Neural progenitor cell (in vitro differentiated cells): Measurements from ENCODE around the gene CHERP. TPM values are rescaled to one million over a fixed set of nuclear protein-coding genes. Genes with fewer than 3 reads are reported as not detected.

Source experiments
- DNase-seq: peaks from one replicate; pipeline ENCODE4 v3.0.0-alpha.2; 2016; ENCODE audit warnings: low spot score
- H2AFZ ChIP-seq: fragments of 200-600 bp; sonication (generic); replicated peaks from 2 replicates; pipeline ENCODE4 v1.6.1; 2016; ENCODE audit warnings: antibody characterized with exemption
- H3F3A ChIP-seq: fragments of 200-600 bp; sonication (generic); 2 replicates; pipeline ENCODE4 v1.6.1; 2016; ENCODE audit warnings: antibody characterized with exemption, low read depth
- H3K27ac ChIP-seq: fragments of 200-600 bp; sonication (generic); 2 replicates; pipeline ENCODE4 v1.5.1; 2016; ENCODE audit warnings: mild to moderate bottlenecking
- H3K27me3 ChIP-seq: fragments of 200-600 bp; sonication (generic); 2 replicates; pipeline ENCODE4 v1.6.1; 2016; ENCODE audit warnings: mild to moderate bottlenecking, moderate library complexity
- H3K36me3 ChIP-seq: fragments of 200-600 bp; sonication (generic); 2 replicates; pipeline ENCODE4 v1.5.1; 2016
- H3K4me1 ChIP-seq: fragments of 200-600 bp; sonication (generic); 2 replicates; pipeline ENCODE4 v1.6.1; 2016; ENCODE audit warnings: mixed run types
- H3K4me2 ChIP-seq: fragments of 200-600 bp; sonication (generic); 2 replicates; pipeline ENCODE4 v1.6.1; 2016
- H3K4me3 ChIP-seq: fragments of 200-600 bp; sonication (generic); 2 replicates; pipeline ENCODE4 v1.5.1; 2016
- H3K79me2 ChIP-seq: fragments of 200-600 bp; sonication (generic); 2 replicates; pipeline ENCODE4 v1.6.1; 2016; ENCODE audit warnings: low read depth
- H3K9ac ChIP-seq: fragments of 200-600 bp; sonication (generic); 2 replicates; pipeline ENCODE4 v1.6.1; 2016
- H3K9me3 ChIP-seq: fragments of 200-600 bp; sonication (generic); 2 replicates; pipeline ENCODE4 v1.5.1; 2016; ENCODE audit warnings: low read depth
- H4K20me1 ChIP-seq: fragments of 200-600 bp; sonication (generic); 2 replicates; pipeline ENCODE4 v1.6.1; 2016; ENCODE audit warnings: low read depth
- H3K27ac Mint-ChIP-seq: 3 replicates; pipeline ENCODE4 v1.8.0; 2021; ENCODE audit warnings: mixed read lengths
- H3K27me3 Mint-ChIP-seq: 2 replicates; pipeline ENCODE4 v1.8.0; 2022; ENCODE audit warnings: low read depth, mild to moderate bottlenecking, inconsistent platforms, moderate library complexity, mixed read lengths; ENCODE audit not compliant: insufficient read depth
- H3K36me3 Mint-ChIP-seq: 3 replicates; pipeline ENCODE4 v1.8.0; 2021; ENCODE audit warnings: mixed read lengths
- H3K4me1 Mint-ChIP-seq: 3 replicates; pipeline ENCODE4 v1.8.0; 2021; ENCODE audit warnings: mixed read lengths
- H3K4me3 Mint-ChIP-seq: 3 replicates; pipeline ENCODE4 v1.8.0; 2021; ENCODE audit warnings: mild to moderate bottlenecking, moderate library complexity, mixed read lengths
- H3K9me3 Mint-ChIP-seq: 3 replicates; pipeline ENCODE4 v1.8.0; 2020; ENCODE audit warnings: mixed read lengths
- CTCF ChIP-seq: fragments of 200-600 bp; sonication (generic); IDR thresholded peaks from 2 replicates; pipeline ENCODE4 v1.5.1; 2017; ENCODE audit warnings: antibody characterized with exemption, mild to moderate bottlenecking
- EZH2 ChIP-seq: fragments of 200-600 bp; sonication (generic); IDR thresholded peaks from 2 replicates; pipeline ENCODE4 v1.6.1; 2017; ENCODE audit warnings: antibody characterized with exemption, mild to moderate bottlenecking, moderate library complexity
- EZH2phosphoT487 ChIP-seq: fragments of 200-600 bp; sonication (generic); IDR thresholded peaks from 2 replicates; pipeline ENCODE4 v1.6.1; 2017; ENCODE audit warnings: antibody characterized with exemption
- total RNA-seq: library from RNA; depleted of rRNA; stranded (reverse); fragments of >200 nt; gene quantifications from 2 replicates; pipeline ENCODE4 v1.2.3, GENCODE V29; 2015; ENCODE audit warnings: low replicate concordance

Gene CHERP
- total RNA-seq = 5.5 and 13.7 TPM in 2 replicates

- peak within 1 kb of the TSS; percentile 79 for H3K27ac ChIP-seq
- DNase-seq = peak; percentile 98
- Mint-ChIP-seq H3K4me1 (peaks cover 25% of the 10 kb centered on the region), H3K27ac (peak within 1 kb of the TSS; percentile 79), H3K27me3 (peaks cover 5% of the 10 kb centered on the region), H3K9me3 (no peaks in the 10 kb centered on the region), H3K4me3 (peak within 1 kb of the TSS; percentile 97), H3K36me3 (peaks cover 23% of the 10 kb centered on the region)
- peak within 1 kb of the TSS; percentile 99 for H3K4me2 ChIP-seq
- H2AFZ ChIP-seq = peak within 1 kb of the TSS; percentile 60
- TF ChIP-seq EZH2 = no peak
- TF ChIP-seq CTCF = peak; percentile 14
- H4K20me1 ChIP-seq = peaks cover 38% of the 10 kb centered on the region
- peaks cover 10% of the 10 kb centered on the region for H3F3A ChIP-seq
- H3K79me2 ChIP-seq = peaks cover 73% of the 10 kb centered on the region
- H3K9me3 ChIP-seq = no peaks in the 10 kb centered on the region
- no peaks in the 10 kb centered on the region for H3K36me3 ChIP-seq
- H3K4me1 ChIP-seq = no peaks in the 10 kb centered on the region
- peak within 1 kb of the TSS; percentile 93 for H3K9ac ChIP-seq
- no peaks in the 10 kb centered on the region for H3K27me3 ChIP-seq
- H3K4me3 ChIP-seq = peak within 1 kb of the TSS; percentile 98
Measured at GRCh38 chr19:16542045-16542909, at the start of gene CHERP. TSS of gene CHERP (minus strand) at chr19:16542437. CDS start at chr19:16542378, 59 bp downstream.

- no peak for DNase-seq
- Histone ChIP-seq H3K4me1 (peaks cover 16% of the 10 kb centered on the region), H2AFZ (no peak overlapping the region), H3K27ac (no peak overlapping the region), H3K79me2 (peaks cover 95% of the 10 kb centered on the region), H3K9ac (no peak overlapping the region), H3K9me3 (no peaks in the 10 kb centered on the region), H3F3A (no peaks in the 10 kb centered on the region), H3K4me2 (no peak overlapping the region), H3K27me3 (no peaks in the 10 kb centered on the region), H4K20me1 (peaks cover 89% of the 10 kb centered on the region), H3K4me3 (no peak overlapping the region), H3K36me3 (no peaks in the 10 kb centered on the region)
- Mint-ChIP-seq H3K4me3 (no peak overlapping the region), H3K27me3 (no peaks in the 10 kb centered on the region), H3K27ac (no peak overlapping the region), H3K4me1 (peaks cover 50% of the 10 kb centered on the region), H3K36me3 (peaks cover 3% of the 10 kb centered on the region), H3K9me3 (no peaks in the 10 kb centered on the region)
- TF ChIP-seq EZH2 (no peak), EZH2phosphoT487 (no peak), CTCF (no peak)
Measured at GRCh38 chr19:16590876-16591802, 48.9 kb upstream of the CHERP start.

- no peaks in the 10 kb centered on the region for H3K27me3 ChIP-seq
- H3K36me3 ChIP-seq = no peaks in the 10 kb centered on the region
- no peak for DNase-seq
- peaks cover 22% of the 10 kb centered on the region for H3K4me1 ChIP-seq
- peaks cover 61% of the 10 kb centered on the region for H3K4me1 Mint-ChIP-seq
- H3K4me2 ChIP-seq = no peak overlapping the region
- H3K9me3 ChIP-seq = no peaks in the 10 kb centered on the region
- H3K9me3 Mint-ChIP-seq = no peaks in the 10 kb centered on the region
- TF ChIP-seq CTCF (no peak), EZH2phosphoT487 (no peak), EZH2 (no peak)
- H3K27ac Mint-ChIP-seq = no peak overlapping the region
- no peak overlapping the region for H3K9ac ChIP-seq
- H3K79me2 ChIP-seq = peaks cover 95% of the 10 kb centered on the region
- no peak overlapping the region for H3K27ac ChIP-seq
- peaks cover 3% of the 10 kb centered on the region for H3K36me3 Mint-ChIP-seq
- H3K4me3 Mint-ChIP-seq = no peak overlapping the region
- no peak overlapping the region for H2AFZ ChIP-seq
- H3K27me3 Mint-ChIP-seq = peaks cover 4% of the 10 kb centered on the region
- H3F3A ChIP-seq = peaks cover 5% of the 10 kb centered on the region
- no peak overlapping the region for H3K4me3 ChIP-seq
- peaks cover 90% of the 10 kb centered on the region for H4K20me1 ChIP-seq
Measured at GRCh38 chr19:16589917-16590316, 47.7 kb upstream of the CHERP start.
